SU-DHL-6 (cell line): ENCODE data around the gene SCFD2.

ENCODE experiments used
- EZH2phosphoT487 ChIP-seq: fragments of 200-600 bp; sonication (generic), shearing (Covaris generic); conservative IDR thresholded peaks from 2 replicates; pipeline ENCODE4 v1.6.1; 2018; ENCODE audit warnings: mild to moderate bottlenecking, antibody characterized with exemption, low read length, moderate library complexity, mixed read lengths
- TF ChIP-seq, protein P1 (sequence below): fragments of 200-600 bp; sonication (generic); IDR thresholded peaks from one replicate; pipeline ENCODE4 v1.5.1; 2017; ENCODE audit warnings: antibody characterized with exemption, mild to moderate bottlenecking, low read length, moderate library complexity; ENCODE audit not compliant: insufficient read depth, poor library complexity, severe bottlenecking

DNA sequence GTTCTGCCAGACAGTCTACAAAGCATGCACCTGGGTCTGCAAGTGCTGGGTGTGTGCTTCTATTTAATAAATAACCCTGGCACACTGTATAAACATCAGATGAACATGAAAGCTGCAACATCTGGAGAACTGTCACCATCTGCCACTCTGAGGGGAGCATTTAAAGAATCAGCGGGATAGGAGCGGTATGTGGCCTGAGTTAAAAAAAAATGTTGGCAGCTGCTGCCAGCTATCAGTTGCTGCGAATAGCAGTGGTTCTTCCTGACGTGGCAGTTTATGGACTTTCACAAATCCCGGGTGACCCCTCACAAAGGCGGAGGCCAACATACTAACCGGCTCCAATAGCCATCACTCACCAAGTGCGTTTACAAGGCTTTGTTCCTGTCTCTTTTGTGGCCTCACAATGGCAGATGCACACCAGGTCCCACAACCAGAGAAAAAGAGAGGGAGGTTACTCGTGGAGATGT, 408.6 kb downstream of the SCFD2 start:
- TF ChIP-seq, protein P1, sequence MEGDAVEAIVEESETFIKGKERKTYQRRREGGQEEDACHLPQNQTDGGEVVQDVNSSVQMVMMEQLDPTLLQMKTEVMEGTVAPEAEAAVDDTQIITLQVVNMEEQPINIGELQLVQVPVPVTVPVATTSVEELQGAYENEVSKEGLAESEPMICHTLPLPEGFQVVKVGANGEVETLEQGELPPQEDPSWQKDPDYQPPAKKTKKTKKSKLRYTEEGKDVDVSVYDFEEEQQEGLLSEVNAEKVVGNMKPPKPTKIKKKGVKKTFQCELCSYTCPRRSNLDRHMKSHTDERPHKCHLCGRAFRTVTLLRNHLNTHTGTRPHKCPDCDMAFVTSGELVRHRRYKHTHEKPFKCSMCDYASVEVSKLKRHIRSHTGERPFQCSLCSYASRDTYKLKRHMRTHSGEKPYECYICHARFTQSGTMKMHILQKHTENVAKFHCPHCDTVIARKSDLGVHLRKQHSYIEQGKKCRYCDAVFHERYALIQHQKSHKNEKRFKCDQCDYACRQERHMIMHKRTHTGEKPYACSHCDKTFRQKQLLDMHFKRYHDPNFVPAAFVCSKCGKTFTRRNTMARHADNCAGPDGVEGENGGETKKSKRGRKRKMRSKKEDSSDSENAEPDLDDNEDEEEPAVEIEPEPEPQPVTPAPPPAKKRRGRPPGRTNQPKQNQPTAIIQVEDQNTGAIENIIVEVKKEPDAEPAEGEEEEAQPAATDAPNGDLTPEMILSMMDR: no peak
- no peak for TF ChIP-seq EZH2phosphoT487
